ENCODE results near the gene LIME1.

LIME1 gene

GRCh38 chr20:63696628-63697356, 39.7 kb upstream of the LIME1 start, which contains the start of gene TNFRSF6B:
TSS of gene TNFRSF6B (plus strand) at chr20:63696652. CDS start at chr20:63696768, 116 bp downstream.
- no peak for DNase-seq

- DNase-seq = no peak
Measured at GRCh38 chr20:63697357-63697867, 39.1 kb upstream of the LIME1 start.

GRCh38 chr20:63697868-63698545, 38.5 kb upstream of the LIME1 start:
- DNase-seq = no peak

GRCh38 chr20:63698739-63699465, 37.6 kb upstream of the LIME1 start:
- no peak for DNase-seq

- no peak for DNase-seq
Measured at GRCh38 chr20:63699466-63700198, 36.8 kb upstream of the LIME1 start.

GRCh38 chr20:63700199-63701050, 36.0 kb upstream of the LIME1 start:
- no peak for DNase-seq

GRCh38 chr20:63701051-63701328, 35.5 kb upstream of the LIME1 start:
- no peak for DNase-seq

GRCh38 chr20:63701329-63702035, 35.0 kb upstream of the LIME1 start:
- no peak for DNase-seq

- no peak for DNase-seq
Measured at GRCh38 chr20:63702036-63702665, 34.3 kb upstream of the LIME1 start.

GRCh38 chr20:63702751-63703470, 33.6 kb upstream of the LIME1 start:
- no peak for DNase-seq

GRCh38 chr20:63703471-63703975, 32.9 kb upstream of the LIME1 start:
- no peak for DNase-seq

- no peak for DNase-seq
Measured at GRCh38 chr20:63703976-63704748, 32.3 kb upstream of the LIME1 start.

GRCh38 chr20:63704749-63705117, 31.7 kb upstream of the LIME1 start:
- DNase-seq = no peak

- DNase-seq = no peak
Measured at GRCh38 chr20:63705232-63706026, 31.0 kb upstream of the LIME1 start.

GRCh38 chr20:63706027-63706695, 30.3 kb upstream of the LIME1 start:
- DNase-seq = no peak

GRCh38 chr20:63706852-63707557, 29.5 kb upstream of the LIME1 start:
- peak in 4 of 56 donors; percentile 17 to 55 (median 46) for DNase-seq
